HG02571 (cell line): ENCODE results near the gene ZNF71.

Experiments
- ATAC-seq: cut with Tn5 transposase; IDR thresholded peaks from one replicate; pipeline ENCODE4 v1.9.1; 2021; ENCODE audit warnings: mild to moderate bottlenecking, moderate library complexity; ENCODE audit not compliant: unreplicated experiment

The ZNF71 gene

DNA sequence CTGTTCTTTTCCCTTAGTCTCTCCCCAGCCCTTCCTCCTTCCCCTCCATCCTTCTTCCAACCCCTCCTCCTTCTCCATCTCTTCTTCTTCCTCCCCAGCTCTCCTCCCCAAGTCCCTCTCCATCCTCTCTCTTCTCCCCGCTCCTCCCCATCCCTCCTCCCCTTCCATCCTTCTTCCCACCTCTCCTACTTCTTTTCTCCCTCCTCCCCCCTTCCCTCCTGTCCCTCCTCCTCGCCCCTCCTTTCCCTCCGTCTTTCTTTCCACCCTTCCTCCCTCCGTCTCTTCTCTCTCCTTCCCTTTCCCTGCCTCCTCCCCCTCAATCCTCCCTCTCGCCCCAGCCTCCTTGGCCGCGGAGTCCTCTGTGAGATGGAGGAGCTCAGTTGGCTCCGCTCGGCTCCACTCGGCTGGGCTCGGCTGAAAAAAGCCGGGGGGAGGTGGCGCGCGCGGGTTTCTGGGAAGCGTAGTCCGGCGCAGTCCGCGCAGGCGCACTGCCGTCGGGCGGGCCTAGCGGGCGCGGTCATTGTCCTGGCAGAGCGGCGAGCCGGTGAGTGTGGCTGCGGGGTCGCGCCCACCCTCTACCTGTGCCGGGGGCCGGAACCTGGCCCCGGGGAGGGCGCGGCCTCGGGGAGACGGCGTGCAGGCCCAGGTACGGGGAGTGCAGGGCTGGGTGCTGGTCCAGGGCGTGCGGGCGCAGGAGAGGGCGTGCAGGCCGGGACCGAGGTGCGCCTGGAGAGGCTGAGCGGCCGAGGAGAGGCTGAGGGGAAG is at the start of gene ZNF71:
ZNF71 (plus strand) TSS at position 520 of the 765 bp plus-strand sequence. CDS start 6,257 bp downstream, outside the sequence.
- ATAC-seq = peak; percentile 83

- ATAC-seq = no peak
Observed at GRCh38 chr19:56547535-56547934, 47.6 kb upstream of the ZNF71 start.

GRCh38 chr19:56554272-56554869 is 40.7 kb upstream of the ZNF71 start:
- no peak for ATAC-seq

DNA sequence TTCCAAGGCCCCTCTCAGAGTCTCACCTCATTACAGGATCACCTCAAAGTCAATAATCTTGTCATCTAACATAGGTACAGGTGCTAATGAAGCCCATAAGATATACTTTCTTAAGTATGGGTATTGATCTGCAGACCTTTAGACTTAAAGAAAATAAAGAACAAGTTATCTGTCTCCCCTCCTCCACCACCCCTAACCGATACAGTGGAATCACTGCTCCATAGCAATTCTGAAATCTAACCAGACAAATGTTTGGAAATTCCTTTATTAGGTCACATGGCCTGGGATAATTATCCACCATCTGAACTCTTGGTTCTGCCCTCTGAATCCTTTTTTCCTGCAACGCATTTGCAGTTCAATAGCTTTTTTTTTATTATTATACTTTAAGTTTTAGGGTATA is 32.3 kb upstream of the ZNF71 start:
- no peak for ATAC-seq

DNA sequence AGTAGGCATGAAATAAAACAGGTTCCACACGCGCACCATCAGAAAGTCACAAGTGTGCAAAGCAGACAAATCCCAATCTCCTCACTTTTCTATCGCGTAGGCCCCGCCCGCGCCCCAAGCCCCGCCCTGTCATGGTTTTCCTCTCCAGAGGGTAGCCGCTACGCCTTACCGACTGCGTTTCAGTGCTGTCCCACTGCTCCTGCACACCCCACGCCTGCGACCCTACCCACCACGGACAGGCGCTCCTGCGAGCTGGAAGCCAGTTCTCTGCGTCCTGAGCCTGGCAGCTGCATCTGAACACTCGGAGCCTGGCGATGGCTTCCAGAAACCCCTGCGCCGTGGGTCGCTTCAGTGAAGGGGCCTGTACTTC is 28.2 kb upstream of the ZNF71 start:
- peak; percentile 32 for ATAC-seq

DNA sequence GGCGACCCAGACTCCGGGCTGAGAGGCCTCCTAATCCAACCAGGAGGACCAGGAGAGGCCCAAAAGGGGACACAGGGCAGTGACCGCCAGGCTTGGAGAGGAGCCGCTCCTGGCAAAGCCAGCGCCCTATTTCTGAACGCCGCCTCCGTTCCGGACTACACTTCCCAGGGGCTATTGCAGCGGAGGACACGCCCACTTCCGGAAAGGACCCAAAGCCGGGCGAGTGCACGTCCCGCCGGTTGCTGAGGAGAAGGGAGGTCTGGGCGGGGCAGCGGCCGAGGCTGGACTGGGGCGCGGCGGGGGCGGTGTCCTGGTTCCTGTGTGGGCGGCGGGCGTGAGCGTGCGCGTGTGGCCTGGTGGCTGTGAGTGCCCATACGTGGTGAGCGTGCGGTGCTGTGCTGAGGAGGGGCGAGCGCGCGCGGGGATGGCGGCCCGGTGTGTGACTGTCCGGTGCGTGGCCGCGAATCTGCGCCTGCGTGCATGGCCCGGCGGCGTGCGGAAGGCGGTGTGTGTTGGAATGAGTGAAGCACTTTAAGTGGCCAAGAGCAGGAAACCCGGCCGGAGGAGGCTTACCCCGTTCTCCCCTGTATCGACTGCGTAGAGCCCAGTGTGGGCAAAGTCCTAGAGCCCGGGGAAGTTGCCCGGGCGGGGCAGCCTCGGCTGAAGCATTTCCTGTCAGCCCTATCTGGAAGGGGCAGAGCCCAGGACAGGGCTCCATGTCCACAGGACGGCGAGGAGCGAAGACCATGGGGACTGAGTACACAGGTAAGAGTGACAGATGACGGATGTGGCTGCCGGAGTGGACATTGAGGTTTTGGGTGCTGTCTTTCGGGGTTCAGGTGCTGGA is 27.6 kb upstream of the ZNF71 start, which contains the start of gene ZNF470:
ZNF470 (plus strand) TSS at position 195 of the 847 bp plus-strand sequence. CDS start 2,844 bp downstream, outside the sequence.
- peak; percentile 98 for ATAC-seq

- ATAC-seq = no peak
Observed at GRCh38 chr19:56572589-56572988, 22.5 kb upstream of the ZNF71 start.

GRCh38 chr19:56573914-56574313 is 21.2 kb upstream of the ZNF71 start:
- ATAC-seq = no peak

- ATAC-seq = no peak
Observed at GRCh38 chr19:56577719-56578602, 17.1 kb upstream of the ZNF71 start.

DNA sequence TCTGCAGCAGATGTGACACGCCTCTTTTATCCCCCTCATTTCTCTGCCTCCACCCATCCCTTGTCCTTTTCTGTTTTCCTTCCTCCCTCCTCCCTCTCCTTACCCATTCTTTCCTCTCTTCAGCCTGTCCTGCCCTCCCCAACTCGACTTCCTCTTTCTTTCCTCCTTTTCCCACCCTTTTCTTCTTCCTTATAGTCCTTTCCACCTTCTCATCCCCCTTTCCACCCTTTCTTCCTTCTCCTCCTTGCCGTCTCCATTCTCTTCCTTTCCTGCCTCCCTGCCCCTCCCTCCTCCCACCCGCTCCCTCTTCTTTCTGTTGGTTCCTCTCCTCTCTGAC is 688 bp upstream of the ZNF71 start:
- ATAC-seq = no peak

GRCh38 chr19:56595548-56595899 is 422 bp downstream of the ZNF71 start:
- no peak for ATAC-seq

DNA sequence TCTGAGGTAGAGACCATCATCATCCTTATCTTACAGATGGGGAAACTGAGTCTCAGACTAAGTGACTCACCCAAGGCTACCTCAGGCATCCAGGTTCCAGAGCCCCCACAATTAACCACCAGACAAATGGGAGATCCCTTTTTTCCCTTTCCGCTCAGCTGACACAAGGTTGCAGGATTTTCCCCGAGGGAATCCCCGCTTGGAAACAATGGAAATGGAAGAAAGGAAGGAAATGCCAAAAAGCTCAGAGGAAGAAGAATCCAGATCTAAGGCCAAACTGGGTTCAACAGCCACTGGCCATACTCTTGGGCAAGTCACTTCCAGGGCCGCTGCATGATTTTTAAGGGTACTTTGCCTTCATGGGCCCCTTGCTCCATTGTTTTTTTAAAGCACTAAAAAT is 1.6 kb downstream of the ZNF71 start:
- ATAC-seq = no peak

DNA sequence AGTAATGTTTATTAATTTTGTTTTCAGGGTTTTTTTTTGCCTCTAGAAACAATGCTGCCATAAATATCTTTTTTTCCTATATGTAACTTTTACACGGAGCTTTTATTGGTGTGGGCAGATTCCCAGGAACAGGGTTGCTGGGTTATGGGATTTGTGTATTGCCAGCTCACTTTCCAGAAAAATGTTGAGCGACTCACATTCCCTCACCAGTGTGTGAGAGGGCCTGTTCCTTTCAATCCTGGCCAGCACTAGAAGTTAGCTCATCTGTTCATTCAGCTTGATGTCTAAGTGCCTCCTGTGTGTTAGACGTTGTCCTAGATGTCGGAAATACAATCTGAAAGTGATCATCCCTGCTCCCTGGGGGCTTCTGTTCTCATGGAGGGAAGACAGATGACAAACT is 2.6 kb downstream of the ZNF71 start:
- ATAC-seq = no peak

- ATAC-seq = no peak
Observed at GRCh38 chr19:56601375-56601774, 6.3 kb downstream of the ZNF71 start.

- ATAC-seq = no peak
Observed at GRCh38 chr19:56603829-56604228, 8.7 kb downstream of the ZNF71 start.

DNA sequence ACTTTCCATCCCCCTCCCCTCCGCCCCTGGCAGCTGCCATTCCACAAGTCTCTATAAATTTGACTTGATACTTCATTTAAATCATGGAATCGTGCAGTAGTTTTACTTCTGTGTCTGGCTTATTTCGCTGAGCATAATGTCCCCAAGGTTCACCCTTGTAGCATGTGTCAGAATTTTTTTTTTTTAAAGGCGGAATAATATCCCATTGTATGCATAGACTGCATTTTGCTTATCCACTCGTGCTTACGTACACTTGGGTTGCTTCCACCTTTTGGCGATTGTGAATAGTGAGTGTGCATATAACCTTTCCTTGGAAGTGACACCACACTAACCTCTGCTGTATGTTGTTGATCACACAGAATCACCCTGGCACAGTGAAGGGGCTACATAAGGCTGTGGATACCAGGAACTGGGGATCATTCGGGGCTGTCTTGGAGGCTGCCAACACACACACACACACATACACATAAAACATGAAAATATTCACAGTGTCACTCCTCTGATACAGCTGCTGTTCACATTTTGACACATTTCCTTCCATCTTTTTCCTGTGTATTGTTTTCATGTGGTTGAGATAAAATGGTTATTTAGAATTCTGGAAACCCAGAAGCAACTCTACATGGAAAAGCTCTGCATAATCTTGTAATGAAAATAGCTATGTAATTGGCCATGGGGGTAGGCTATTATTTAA is 13.3 kb downstream of the ZNF71 start:
- no peak for ATAC-seq

- ATAC-seq = no peak
Observed at GRCh38 chr19:56611288-56611687, 16.2 kb downstream of the ZNF71 start.

- ATAC-seq = no peak
Observed at GRCh38 chr19:56612737-56613136, 17.6 kb downstream of the ZNF71 start.

DNA sequence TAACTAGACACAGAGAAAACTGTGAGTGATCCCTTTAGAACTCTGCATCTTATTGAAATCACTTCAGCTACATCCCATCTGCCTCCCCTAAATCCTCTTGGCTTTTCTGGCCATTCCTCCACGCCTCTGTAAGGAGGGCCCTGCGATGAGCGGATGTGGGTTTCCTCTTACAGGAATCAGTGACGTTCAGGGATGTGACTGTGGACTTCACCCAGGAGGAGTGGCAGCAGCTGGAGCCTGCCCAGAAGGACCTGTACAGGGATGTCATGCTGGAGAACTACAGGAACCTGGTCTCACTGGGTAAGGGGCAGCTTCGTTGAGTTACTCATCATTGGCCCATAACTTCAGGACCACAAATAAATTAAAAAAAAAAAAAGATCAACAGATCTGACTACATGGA is 18.5 kb downstream of the ZNF71 start:
- ATAC-seq = no peak

GRCh38 chr19:56617531-56617930 is 22.4 kb downstream of the ZNF71 start:
- ATAC-seq = no peak
